GM19238 (cell line): ENCODE results near the gene SLC28A1.
"Not testable (repeated sequence)": the region's sequence is repeated elsewhere in the genome, so short reads cannot be mapped to it uniquely, and the experiment has no call there.

Experiments
- DNase-seq: peaks from one replicate; pipeline ENCODE4 v3.0.0; 2011; ENCODE audit warnings: low spot score; ENCODE audit not compliant: insufficient read length

The SLC28A1 gene

GRCh38 chr15:84861781-84862180, 22.7 kb upstream of the SLC28A1 start:
- no peak for DNase-seq

GRCh38 chr15:84862214-84862975, 22.1 kb upstream of the SLC28A1 start:
- no peak for DNase-seq

- DNase-seq = no peak
Observed at GRCh38 chr15:84863565-84864443, 20.7 kb upstream of the SLC28A1 start.

GRCh38 chr15:84864444-84864795, 20.0 kb upstream of the SLC28A1 start:
- DNase-seq = no peak

- DNase-seq = no peak
Observed at GRCh38 chr15:84865074-84865569, 19.3 kb upstream of the SLC28A1 start.

GRCh38 chr15:84868037-84868880, 16.2 kb upstream of the SLC28A1 start:
- DNase-seq = no peak

- no peak for DNase-seq
Observed at GRCh38 chr15:84869510-84869909, 15.0 kb upstream of the SLC28A1 start.

GRCh38 chr15:84871428-84871985, 13.0 kb upstream of the SLC28A1 start:
- DNase-seq = no peak

- DNase-seq = no peak
Observed at GRCh38 chr15:84872009-84872910, 12.2 kb upstream of the SLC28A1 start.

GRCh38 chr15:84873997-84874396, 10.5 kb upstream of the SLC28A1 start:
- DNase-seq = no peak

- DNase-seq = no peak
Observed at GRCh38 chr15:84874981-84875699, 9.3 kb upstream of the SLC28A1 start.

- DNase-seq = no peak
Observed at GRCh38 chr15:84876269-84876668, 8.2 kb upstream of the SLC28A1 start.

GRCh38 chr15:84877701-84878100, 6.8 kb upstream of the SLC28A1 start:
- DNase-seq = not testable (repeated sequence)

- DNase-seq = peak; percentile 60
Observed at GRCh38 chr15:84878504-84878903, 6.0 kb upstream of the SLC28A1 start.

- no peak for DNase-seq
Observed at GRCh38 chr15:84879088-84879780, 5.2 kb upstream of the SLC28A1 start.

GRCh38 chr15:84880007-84880406, 4.5 kb upstream of the SLC28A1 start:
- DNase-seq = no peak

- no peak for DNase-seq
Observed at GRCh38 chr15:84880822-84881519, 3.5 kb upstream of the SLC28A1 start.

GRCh38 chr15:84881520-84881830, 3.0 kb upstream of the SLC28A1 start:
- DNase-seq = no peak
